ENCODE data around the gene PRKCZ. TPM values are rescaled to one million over a fixed set of nuclear protein-coding genes. Genes with fewer than 3 reads are reported as not detected.

PRKCZ gene
- total RNA-seq, 1 donor from 2014 or later = 17.9 TPM

DNA sequence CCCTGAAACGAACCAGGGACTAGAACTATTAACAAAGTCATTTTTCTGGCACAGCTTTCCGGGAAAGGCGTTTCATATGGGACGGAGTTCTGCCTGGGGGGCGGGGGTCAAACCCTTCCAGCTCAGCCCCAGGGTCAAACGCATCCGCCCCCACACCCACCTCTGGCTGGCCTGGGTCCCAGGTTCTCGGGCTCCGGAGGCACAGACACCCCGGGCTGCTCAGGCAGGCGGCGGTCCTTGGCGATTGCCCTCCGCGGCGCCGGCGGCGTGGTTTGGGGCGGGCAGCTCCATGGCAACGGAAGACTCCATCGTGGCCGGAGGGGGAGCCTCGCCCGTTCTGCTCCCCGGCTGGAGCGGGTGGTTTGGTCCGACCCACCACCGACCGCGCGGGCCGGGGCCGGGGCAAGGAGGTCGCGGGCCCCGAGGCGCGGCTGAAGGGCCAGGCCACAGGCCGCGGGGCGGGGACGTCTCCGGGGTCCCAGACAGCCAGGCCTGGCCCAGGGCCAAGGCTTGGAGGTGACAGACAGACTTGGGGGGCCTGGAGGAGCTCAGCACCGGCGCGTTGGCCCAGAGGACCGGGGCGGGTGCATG lies 46.6 kb upstream of the PRKCZ start, which contains the start of gene CFAP74:
Gene CFAP74, minus strand, starts transcription at position 246 of the 591 bp plus-strand sequence. CDS start 12,830 bp downstream, outside the sequence.
- H3K9me3 ChIP-seq = no peaks in the 10 kb centered on the region
- H3K4me1 ChIP-seq = peaks cover 10% of the 10 kb centered on the region
- TF ChIP-seq, protein P1, sequence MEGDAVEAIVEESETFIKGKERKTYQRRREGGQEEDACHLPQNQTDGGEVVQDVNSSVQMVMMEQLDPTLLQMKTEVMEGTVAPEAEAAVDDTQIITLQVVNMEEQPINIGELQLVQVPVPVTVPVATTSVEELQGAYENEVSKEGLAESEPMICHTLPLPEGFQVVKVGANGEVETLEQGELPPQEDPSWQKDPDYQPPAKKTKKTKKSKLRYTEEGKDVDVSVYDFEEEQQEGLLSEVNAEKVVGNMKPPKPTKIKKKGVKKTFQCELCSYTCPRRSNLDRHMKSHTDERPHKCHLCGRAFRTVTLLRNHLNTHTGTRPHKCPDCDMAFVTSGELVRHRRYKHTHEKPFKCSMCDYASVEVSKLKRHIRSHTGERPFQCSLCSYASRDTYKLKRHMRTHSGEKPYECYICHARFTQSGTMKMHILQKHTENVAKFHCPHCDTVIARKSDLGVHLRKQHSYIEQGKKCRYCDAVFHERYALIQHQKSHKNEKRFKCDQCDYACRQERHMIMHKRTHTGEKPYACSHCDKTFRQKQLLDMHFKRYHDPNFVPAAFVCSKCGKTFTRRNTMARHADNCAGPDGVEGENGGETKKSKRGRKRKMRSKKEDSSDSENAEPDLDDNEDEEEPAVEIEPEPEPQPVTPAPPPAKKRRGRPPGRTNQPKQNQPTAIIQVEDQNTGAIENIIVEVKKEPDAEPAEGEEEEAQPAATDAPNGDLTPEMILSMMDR (IDR thresholded peaks at IDR 0.05) = no peak
- TF ChIP-seq POLR2A (IDR thresholded peaks at IDR 0.05) (no peak), POLR2AphosphoS5 (IDR thresholded peaks at IDR 0.05; ENCODE audit: insufficient read depth in 1 of 2, low read depth in 1 of 2) (no peak)
- no peak within 1 kb of the TSS for H3K4me3 ChIP-seq
- H3K27me3 ChIP-seq = peaks cover 10% of the 10 kb centered on the region
- no peaks in the 10 kb centered on the region for H3K36me3 ChIP-seq
- DNase-seq (ENCODE audit: extremely low spot score in 2 of 2) = no peak
- intact Hi-C loops (cut with DNase I) = no loop called here
- no peak within 1 kb of the TSS for H3K27ac ChIP-seq

DNA sequence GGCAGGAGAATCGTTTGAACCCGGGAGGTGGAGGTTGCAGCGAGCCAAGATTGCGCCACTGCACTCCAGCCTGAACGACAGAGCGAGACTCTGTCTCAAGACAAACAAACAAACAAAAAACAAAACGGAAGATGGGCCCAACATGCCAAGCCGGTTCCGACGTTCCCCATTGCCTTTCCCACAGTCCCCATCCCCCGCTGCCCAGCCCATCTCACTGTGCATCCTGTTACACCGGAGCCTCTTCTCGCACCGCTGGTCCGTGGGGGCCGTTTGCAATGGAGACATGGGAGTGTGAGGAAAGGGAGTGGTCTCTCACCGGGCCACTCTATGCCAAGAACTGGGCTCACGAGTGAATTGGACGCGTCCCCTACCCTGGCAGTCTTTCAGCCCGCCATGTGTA lies 45.4 kb upstream of the PRKCZ start:
- Histone ChIP-seq H3K27me3 (peaks cover 10% of the 10 kb centered on the region), H3K9me3 (no peaks in the 10 kb centered on the region), H3K36me3 (no peaks in the 10 kb centered on the region), H3K27ac (no peak overlapping the region), H3K4me1 (peaks cover 10% of the 10 kb centered on the region), H3K4me3 (no peak overlapping the region)
- no peak for TF ChIP-seq POLR2AphosphoS5 (IDR thresholded peaks at IDR 0.05; ENCODE audit: insufficient read depth in 1 of 2, low read depth in 1 of 2)
- TF ChIP-seq POLR2A (IDR thresholded peaks at IDR 0.05) = no peak
- TF ChIP-seq, protein P1 (IDR thresholded peaks at IDR 0.05) = no peak
- no peak for DNase-seq (ENCODE audit: extremely low spot score in 2 of 2)
- intact Hi-C loops (cut with DNase I) = no loop called here

DNA sequence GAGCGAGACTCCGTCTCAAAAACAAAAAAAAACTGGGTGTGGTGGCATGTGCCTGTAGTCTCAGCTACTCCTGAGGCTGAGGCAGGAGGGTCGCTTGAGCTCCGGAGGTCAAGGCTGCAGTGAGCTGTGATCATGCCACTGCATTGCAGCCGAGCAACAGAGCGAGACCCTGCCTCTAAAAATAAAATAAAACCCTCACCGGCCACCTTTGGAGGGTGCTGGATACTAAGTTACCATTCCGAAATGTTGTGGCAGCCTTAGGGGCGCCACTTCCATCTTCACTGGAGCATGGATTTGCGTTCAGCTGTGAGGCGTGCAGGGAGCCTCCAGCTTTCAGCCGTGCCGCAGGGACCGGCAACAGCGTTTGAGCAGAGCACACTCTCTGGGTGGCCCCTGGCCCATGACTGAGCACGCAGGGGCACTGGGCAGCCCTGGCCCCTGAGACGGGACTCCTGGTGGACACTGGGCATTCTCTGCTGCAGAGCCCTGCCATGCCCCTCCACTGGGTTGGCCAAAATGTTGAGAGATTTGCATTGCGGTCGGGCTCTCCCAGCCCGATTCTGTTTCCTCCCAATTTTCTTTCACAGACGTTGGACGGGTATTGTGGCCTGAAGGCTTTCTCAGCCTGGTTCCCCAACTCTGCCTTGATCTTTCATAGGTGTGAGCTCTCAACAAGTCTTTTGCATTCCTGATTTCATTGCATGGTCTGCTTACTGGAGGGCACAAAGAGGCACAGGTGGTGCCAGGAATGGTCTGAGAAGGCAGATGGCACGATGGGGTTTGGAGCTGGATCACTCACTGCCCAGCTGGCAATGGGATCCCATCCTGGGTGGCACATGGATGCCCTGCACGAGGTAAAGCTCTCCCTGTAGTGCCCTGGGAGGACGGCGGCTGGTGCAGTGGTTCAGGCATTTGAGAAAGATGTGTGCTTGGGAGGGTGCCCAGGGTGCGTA lies 40.8 kb upstream of the PRKCZ start:
- no peak overlapping the region for H3K4me3 ChIP-seq
- H3K36me3 ChIP-seq = no peaks in the 10 kb centered on the region
- no peaks in the 10 kb centered on the region for H3K9me3 ChIP-seq
- intact Hi-C loops (cut with DNase I) = no loop called here
- H3K27ac ChIP-seq = no peak overlapping the region
- DNase-seq (ENCODE audit: extremely low spot score in 2 of 2) = no peak
- no peaks in the 10 kb centered on the region for H3K4me1 ChIP-seq
- TF ChIP-seq POLR2AphosphoS5 (IDR thresholded peaks at IDR 0.05; ENCODE audit: insufficient read depth in 1 of 2, low read depth in 1 of 2) (no peak), POLR2A (IDR thresholded peaks at IDR 0.05) (no peak)
- TF ChIP-seq, protein P1 (IDR thresholded peaks at IDR 0.05) = no peak
- no peaks in the 10 kb centered on the region for H3K27me3 ChIP-seq

DNA sequence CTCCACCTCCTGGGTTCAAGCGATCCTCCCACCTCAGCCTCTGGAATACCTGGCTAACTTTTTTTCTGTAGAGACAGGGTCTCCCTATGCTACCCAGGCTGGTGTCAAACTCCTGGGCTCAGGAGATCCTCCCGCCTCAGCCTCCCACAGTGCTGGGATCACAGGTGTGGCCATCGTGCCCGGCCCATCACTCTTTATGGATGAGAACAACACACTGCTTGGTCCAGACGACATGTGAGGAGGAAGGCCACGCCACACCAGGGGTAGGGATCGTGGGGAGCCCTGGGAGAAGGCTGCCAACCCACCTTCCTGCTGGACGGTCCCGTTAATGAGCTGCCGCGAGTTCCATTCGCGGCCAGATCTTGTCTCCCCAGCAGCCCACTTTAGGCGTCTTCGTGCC lies 36.0 kb upstream of the PRKCZ start:
- Histone ChIP-seq H3K4me3 (no peak overlapping the region), H3K27me3 (no peaks in the 10 kb centered on the region), H3K9me3 (no peaks in the 10 kb centered on the region), H3K27ac (no peak overlapping the region), H3K36me3 (no peaks in the 10 kb centered on the region), H3K4me1 (no peaks in the 10 kb centered on the region)
- DNase-seq (ENCODE audit: extremely low spot score in 2 of 2) = no peak
- intact Hi-C loops (cut with DNase I) = no loop called here
- TF ChIP-seq POLR2AphosphoS5 (IDR thresholded peaks at IDR 0.05; ENCODE audit: insufficient read depth in 1 of 2, low read depth in 1 of 2) = no peak
- no peak for TF ChIP-seq POLR2A (IDR thresholded peaks at IDR 0.05)
- TF ChIP-seq, protein P1 (IDR thresholded peaks at IDR 0.05) = no peak

Measured in vagina (tissue), 2 donors.